PC-9 (cell line): ENCODE measurements around the gene H19.

Source experiments
- EZH2 ChIP-seq: fragments of 200-600 bp; sonication (generic); IDR thresholded peaks from 2 replicates; pipeline ENCODE4 v1.8.0; 2017; ENCODE audit warnings: antibody characterized with exemption, low read depth
- TF ChIP-seq, protein P1 (sequence below): fragments of 200-600 bp; sonication (generic); conservative IDR thresholded peaks from 2 replicates; pipeline ENCODE4 v1.6.1; 2017; ENCODE audit warnings: mixed run types, antibody characterized with exemption, mild to moderate bottlenecking, moderate library complexity

DNA sequence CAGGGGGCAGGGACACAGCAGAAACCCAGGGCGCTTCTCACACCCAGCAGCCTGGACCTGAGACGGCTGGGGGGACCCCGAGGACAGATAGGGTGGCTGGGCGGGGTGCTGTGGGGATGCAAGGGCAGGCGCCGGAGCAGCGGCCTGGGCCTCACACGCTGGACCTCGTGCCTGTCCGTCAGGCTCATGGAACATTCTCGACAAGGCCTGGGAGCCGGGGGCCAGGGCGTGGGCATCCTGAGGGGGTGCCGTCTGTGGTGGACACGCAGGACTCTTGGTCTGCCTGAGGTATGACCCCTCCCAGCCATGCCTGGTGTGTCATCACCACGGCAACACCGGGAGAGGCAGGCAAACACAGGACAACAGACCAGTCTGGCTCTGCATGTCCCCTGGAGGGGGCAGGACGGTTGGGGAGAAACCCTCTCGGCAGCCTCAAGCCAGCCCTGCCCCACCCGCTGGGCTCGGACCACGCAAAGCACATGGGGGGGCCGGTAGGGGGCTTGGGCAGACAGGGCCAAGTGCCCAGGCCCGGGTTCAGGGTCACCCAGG, 29.1 kb downstream of the H19 start:
- TF ChIP-seq, protein P1, sequence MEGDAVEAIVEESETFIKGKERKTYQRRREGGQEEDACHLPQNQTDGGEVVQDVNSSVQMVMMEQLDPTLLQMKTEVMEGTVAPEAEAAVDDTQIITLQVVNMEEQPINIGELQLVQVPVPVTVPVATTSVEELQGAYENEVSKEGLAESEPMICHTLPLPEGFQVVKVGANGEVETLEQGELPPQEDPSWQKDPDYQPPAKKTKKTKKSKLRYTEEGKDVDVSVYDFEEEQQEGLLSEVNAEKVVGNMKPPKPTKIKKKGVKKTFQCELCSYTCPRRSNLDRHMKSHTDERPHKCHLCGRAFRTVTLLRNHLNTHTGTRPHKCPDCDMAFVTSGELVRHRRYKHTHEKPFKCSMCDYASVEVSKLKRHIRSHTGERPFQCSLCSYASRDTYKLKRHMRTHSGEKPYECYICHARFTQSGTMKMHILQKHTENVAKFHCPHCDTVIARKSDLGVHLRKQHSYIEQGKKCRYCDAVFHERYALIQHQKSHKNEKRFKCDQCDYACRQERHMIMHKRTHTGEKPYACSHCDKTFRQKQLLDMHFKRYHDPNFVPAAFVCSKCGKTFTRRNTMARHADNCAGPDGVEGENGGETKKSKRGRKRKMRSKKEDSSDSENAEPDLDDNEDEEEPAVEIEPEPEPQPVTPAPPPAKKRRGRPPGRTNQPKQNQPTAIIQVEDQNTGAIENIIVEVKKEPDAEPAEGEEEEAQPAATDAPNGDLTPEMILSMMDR, result no peak
- no peak for TF ChIP-seq EZH2
